ENCODE results near the gene CDC34. TPM values are rescaled to one million over a fixed set of nuclear protein-coding genes. Genes with fewer than 3 reads are reported as not detected.

The CDC34 gene
- total RNA-seq, 2 experiments from 2014 or later, result 58.7 to 60.1 TPM

DNA sequence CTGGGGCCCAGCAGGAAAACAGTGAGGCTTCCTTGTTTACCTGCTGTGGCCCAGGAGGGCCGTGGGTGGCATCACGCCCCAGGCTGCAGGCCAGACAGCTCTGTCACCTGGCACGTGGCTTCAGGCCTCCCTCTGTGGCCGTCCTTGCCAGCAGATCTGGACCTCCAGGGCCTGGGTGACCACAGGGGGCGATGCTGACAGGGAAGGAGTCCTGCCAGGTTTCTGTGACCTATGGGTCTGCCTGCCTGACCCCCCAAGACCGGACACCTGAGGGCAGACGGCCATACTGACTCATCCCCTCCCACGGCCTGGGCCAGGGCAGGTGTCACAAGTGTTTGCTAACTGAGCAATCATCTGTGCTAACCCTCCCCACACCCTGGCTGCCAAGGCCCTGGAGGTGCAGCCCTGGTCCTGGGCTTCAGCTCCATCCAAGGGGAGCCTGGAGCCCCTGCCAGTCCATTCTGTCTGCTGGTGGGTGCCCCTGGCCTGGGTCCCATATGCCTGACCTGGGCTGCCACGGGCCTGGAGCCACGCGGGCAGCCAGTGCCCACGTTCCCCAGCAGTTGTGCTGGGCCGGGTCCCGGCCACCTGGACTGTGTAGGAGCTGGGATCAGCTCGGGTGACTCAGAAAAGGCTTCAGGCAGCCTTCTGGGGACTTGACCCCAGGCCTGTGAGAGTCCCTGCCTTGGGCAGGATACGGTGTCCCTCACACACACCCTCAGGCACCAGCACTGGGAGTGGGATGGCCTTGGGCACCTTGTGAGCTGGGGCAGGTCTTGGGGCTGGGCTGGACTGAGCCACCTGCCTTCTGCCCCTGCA lies 3.7 kb downstream of the CDC34 start:
- ChIA-PET POLR2A (interaction anchor here (0.5 kb wide), 1 partner anchor 39 kb away, joined by 5 read pairs; no protein-coding TSS in a partner anchor), CTCF (interaction anchor here (1.0 kb wide), 1 partner anchor 49 kb away, joined by 3 read pairs; no protein-coding TSS in a partner anchor)

GRCh38 chr19:536031-536880 lies 4.7 kb downstream of the CDC34 start:
- CTCF ChIA-PET, result interaction anchor here (0.6 kb wide), 1 partner anchor 70 kb away, joined by 3 read pairs; no protein-coding TSS in a partner anchor
- POLR2A ChIA-PET, result no interaction called here

DNA sequence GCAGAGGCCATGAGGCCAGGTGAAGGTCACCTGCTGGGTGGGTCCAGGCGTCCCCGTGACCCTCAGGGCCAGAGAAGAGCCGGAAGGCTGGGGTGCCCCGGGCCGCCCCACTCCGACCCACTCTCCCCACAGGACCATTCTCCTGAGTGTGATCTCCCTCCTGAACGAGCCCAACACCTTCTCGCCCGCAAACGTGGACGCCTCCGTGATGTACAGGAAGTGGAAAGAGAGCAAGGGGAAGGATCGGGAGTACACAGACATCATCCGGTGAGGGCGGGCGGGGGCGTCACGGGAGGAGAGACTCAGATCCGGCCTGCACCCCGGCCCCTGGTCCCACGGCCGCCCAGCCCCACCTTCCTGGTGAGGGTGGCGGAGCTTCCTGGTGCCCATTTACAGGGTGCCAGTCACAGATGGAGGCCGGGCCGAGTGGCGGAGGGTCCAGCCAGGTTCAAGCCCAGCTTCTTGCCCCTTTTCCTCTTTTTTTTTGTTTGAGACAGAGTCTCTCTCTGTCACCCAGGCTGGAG lies 5.4 kb downstream of the CDC34 start:
- POLR2A ChIA-PET, result no interaction called here
- CTCF ChIA-PET, result interaction anchor here (0.6 kb wide), 1 partner anchor 69 kb away, joined by 3 read pairs; no protein-coding TSS in a partner anchor

- ChIA-PET CTCF (no interaction called here), POLR2A (no interaction called here)
Measured at GRCh38 chr19:538641-539428, 7.3 kb downstream of the CDC34 start.

DNA sequence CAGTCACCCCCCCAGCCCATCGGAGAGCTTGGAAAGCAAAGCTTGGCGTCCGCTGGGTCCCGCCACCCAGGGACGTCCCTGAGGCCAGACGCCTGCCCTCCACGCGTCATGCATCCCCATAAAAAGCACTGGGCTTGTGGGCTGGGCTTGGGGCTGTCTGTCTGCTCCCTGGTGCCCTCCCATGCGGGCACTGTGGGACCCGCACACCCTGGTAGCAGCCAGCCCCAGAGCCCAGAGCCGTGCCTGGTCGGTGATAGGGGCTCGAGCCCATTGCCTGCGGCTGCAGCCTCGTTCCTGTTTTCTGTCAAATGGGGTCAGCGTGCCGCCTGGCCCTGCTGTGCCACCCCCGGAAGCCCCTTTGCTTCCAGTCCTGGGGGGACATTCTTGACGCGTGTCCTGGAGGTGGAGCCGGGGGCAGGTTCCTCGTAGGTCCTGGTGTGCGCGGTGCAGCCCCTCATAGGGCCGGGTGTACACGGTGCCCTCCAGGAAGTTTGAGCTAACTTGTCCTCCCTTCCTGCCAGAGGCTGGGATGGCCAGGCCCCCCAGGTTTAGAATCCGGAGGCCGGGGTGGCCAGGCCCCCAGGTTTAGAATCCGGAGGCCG lies 8.0 kb downstream of the CDC34 start:
- POLR2A ChIA-PET, result no interaction called here
- CTCF ChIA-PET, result no interaction called here

- CTCF ChIA-PET, result interaction anchor here (1.6 to 1.8 kb wide), 2 partner anchors 8 to 9 kb away, joined by 4 to 9 read pairs; partner anchors contain the start of gene CDC34
Measured at GRCh38 chr19:540867-541637, 9.5 kb downstream of the CDC34 start.

GRCh38 chr19:541699-542098 lies 10.1 kb downstream of the CDC34 start:
- CTCF ChIA-PET, result interaction anchor here (1.6 to 1.8 kb wide), 2 partner anchors 8 to 10 kb away, joined by 4 to 9 read pairs; partner anchors contain the start of gene CDC34
- POLR2A ChIA-PET, result interaction anchor here (0.6 kb wide), 1 partner anchor 108 kb away, joined by 14 read pairs; no protein-coding TSS in a partner anchor

More at GRCh38 chr19:540867-541637, 9.5 kb downstream of the CDC34 start:
- POLR2A ChIA-PET, result no interaction called here

- POLR2A ChIA-PET, result interaction anchor here (0.6 to 0.8 kb wide), 3 partner anchors 10 to 108 kb away, joined by 3 to 14 read pairs (median 4); partner anchors contain the start of gene CDC34
- CTCF ChIA-PET, result interaction anchor here (0.9 to 1.8 kb wide), 3 partner anchors 9 to 32 kb away, joined by 4 to 9 read pairs (median 6); partner anchors contain the start of gene CDC34
Measured at GRCh38 chr19:542173-542866, 10.8 kb downstream of the CDC34 start.

GRCh38 chr19:543910-544608 lies 12.5 kb downstream of the CDC34 start, which contains the start of gene GZMM:
GZMM (plus strand) TSS chr19:544053; CDS start chr19:544072, 19 bp downstream.
- ChIA-PET POLR2A (interaction anchor here (0.7 to 1.1 kb wide), 6 partner anchors 11 to 28 kb away, joined by 3 to 17 read pairs (median 3); partner anchors contain the start of gene CDC34), CTCF (interaction anchor here (0.7 to 1.4 kb wide), 3 partner anchors 15 to 40 kb away, joined by 3 to 4 read pairs (median 3); no protein-coding TSS in a partner anchor)

DNA sequence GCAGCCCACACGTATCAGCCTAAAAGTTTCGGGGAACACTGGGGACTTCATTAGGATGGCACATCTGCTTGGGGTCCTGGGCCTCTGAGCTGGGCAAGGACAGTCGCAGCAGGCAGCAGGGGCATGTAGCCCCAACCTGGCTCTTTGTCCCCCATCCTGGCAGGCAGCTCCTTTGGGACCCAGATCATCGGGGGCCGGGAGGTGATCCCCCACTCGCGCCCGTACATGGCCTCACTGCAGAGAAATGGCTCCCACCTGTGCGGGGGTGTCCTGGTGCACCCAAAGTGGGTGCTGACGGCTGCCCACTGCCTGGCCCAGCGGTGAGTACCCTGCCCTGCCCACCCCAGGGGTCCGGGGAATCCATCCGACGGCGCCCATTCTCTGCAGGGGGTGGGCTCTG lies 15.6 kb downstream of the CDC34 start:
- ChIA-PET CTCF (no interaction called here), POLR2A (no interaction called here)

DNA sequence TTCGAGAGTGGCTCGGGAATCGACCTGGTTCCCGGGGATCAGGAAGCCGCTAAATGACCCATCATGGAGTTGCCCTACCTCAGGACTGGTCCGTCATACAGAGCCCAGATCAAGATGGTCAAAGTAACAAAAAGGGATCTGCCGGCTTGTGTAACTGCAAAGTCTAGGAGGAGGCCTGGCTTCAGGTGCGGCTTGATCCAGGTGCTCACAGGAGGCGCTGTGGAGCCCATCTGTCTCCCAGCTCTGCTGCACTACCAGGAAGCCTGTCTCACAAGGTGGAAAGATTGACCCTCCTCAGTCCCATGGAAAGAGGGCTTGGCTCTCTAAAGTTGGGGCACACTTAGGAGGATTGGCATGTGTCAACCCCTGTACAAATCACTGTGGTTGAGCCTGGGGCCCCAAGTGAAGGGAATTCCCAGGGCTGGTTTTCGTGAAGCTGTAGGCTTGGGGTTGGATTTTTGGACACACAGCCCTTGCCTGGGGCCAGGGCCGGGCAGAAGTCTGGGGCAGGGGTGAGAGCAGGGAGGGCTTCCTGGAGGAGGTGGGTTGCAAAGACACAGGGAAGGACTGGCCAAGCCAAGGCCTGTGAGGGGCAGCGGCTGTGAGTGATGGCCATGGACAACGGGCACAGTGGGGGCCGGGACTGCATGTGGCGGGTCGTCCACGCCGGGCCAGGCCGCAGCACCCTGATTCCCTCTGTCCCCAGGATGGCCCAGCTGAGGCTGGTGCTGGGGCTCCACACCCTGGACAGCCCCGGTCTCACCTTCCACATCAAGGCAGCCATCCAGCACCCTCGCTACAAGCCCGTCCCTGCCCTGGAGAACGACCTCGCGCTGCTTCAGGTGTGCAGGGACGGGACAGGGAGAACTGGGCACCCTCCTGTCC lies 16.5 kb downstream of the CDC34 start:
- ChIA-PET CTCF (no interaction called here), POLR2A (no interaction called here)

GRCh38 chr19:548886-549830 lies 17.6 kb downstream of the CDC34 start:
- ChIA-PET CTCF (no interaction called here), POLR2A (no interaction called here)

DNA sequence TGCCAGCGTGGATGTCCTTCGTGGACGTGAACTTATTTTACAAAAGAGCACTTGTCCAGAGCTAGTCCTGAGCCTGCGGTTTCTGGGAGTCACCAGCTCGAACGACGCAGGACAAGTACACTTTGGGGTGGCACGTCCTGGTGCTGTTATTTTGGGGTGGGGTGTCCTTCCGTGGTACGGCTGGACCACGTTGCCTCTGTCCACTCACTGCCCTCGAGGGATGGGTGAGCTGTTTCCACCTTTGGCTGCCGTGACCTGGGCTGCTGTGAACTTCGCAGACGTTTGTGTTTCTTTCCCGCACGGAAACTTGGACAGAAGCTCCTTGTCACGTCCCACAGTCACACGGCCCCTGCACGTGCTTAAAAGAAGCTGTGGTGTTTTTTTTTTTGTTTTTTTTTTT lies 23.3 kb downstream of the CDC34 start:
- ChIA-PET CTCF (interaction anchor here (1.8 kb wide), 1 partner anchor 29 kb away, joined by 6 read pairs; no protein-coding TSS in a partner anchor), POLR2A (interaction anchor here (0.6 kb wide), 1 partner anchor 66 kb away, joined by 3 read pairs; no protein-coding TSS in a partner anchor)

DNA sequence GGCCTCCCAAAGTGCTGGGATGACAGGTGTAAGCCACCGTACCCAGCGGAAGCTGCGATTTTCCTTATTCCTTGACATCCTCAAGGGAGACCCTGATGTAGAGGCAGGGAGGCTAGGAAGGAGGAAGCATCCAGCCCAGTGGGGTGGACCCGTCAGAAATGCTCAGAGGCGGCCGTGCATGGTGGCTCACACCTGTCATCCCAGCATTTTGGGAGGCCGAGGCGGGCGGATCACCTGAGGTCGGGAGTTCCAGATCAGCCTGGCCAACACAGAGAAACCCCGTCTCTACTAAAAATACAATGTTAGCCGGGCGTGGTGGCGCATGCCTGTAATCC lies 23.9 kb downstream of the CDC34 start:
- ChIA-PET POLR2A (no interaction called here), CTCF (interaction anchor here (1.0 to 1.8 kb wide), 2 partner anchors 23 to 29 kb away, joined by 4 to 6 read pairs; no protein-coding TSS in a partner anchor)
